Measurements from ENCODE around the gene FBRSL1.

The FBRSL1 gene

DNA sequence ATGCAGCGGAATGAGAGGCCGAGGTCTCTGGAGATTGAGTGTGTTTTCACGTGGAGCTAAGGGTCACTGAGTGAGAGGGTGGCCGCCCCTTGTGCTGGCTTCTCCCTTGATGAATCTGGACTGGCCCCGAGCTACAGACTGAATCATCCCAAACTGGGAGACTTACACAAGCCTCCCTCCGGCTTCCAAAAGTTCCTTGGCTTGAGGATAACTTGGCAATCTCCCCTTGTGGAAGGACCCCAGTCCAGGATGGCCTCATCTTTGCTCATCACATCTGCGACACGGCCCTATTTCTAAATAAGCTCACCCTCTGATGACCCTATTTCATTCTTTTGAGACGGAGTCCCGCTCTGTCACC lies 41.5 kb upstream of the FBRSL1 start:
- TF ChIP-seq POLR2A (IDR thresholded peaks at IDR 0.05; ENCODE audit: extremely low read depth, insufficient read length) (no peak), MYC (IDR thresholded peaks at IDR 0.05; ENCODE audit: low read depth, low read length) (no peak)
- TF ChIP-seq, protein P1, sequence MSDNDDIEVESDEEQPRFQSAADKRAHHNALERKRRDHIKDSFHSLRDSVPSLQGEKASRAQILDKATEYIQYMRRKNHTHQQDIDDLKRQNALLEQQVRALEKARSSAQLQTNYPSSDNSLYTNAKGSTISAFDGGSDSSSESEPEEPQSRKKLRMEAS (IDR thresholded peaks at IDR 0.05; ENCODE audit: low read depth, low read length): no peak
- TF ChIP-seq, protein P2, sequence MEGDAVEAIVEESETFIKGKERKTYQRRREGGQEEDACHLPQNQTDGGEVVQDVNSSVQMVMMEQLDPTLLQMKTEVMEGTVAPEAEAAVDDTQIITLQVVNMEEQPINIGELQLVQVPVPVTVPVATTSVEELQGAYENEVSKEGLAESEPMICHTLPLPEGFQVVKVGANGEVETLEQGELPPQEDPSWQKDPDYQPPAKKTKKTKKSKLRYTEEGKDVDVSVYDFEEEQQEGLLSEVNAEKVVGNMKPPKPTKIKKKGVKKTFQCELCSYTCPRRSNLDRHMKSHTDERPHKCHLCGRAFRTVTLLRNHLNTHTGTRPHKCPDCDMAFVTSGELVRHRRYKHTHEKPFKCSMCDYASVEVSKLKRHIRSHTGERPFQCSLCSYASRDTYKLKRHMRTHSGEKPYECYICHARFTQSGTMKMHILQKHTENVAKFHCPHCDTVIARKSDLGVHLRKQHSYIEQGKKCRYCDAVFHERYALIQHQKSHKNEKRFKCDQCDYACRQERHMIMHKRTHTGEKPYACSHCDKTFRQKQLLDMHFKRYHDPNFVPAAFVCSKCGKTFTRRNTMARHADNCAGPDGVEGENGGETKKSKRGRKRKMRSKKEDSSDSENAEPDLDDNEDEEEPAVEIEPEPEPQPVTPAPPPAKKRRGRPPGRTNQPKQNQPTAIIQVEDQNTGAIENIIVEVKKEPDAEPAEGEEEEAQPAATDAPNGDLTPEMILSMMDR (IDR thresholded peaks at IDR 0.05; ENCODE audit: low read depth, low read length): no peak
- no peak overlapping the region for H3K4me3 ChIP-seq (ENCODE audit: low read depth, low read length)
- no peak for DNase-seq (ENCODE audit: low read depth)

DNA sequence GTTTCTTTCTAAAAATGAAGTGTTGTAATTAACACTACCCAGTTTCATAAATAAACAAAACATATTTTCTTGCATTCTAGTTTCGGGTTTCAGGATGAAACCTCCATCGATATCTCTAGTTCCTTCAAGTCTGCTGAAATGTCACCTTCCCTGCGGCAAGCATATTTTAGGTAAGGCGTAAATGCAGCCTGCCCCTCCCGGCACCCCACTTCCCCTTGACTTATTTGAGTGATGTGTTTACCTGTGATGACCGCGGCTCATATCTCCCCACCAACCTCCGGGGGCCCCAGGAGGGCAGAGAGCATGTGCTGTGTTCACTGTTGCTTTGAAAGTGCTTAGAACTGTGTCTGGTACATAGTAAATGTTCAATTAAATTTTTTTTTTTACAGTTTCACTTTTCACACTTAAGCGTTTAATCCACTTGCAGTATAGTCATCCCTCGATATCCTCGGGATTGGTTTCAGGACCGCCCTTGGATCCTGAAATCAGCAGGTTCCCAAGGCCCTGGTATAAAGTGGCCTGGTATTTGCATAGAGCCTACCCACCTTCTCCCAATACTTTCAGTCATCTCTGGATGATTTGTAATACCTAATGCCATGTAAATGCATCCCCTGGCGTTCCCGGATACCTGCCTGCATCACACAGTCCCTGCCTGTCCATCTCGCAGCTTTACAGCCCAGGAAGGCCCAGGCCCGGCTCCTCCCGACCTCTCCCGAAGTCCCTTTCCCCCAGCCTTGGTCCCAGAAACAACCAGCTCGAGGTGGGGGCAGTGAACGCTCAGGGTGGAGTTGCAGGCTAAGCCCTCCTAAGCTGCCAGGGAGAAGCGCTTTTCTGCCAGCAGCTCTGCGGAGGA lies 40.2 kb upstream of the FBRSL1 start:
- H3K4me3 ChIP-seq (ENCODE audit: low read depth, low read length): no peak overlapping the region
- no peak for DNase-seq (ENCODE audit: low read depth)
- TF ChIP-seq POLR2A (IDR thresholded peaks at IDR 0.05; ENCODE audit: extremely low read depth, insufficient read length) (no peak), MYC (IDR thresholded peaks at IDR 0.05; ENCODE audit: low read depth, low read length) (no peak)
- TF ChIP-seq, protein P2 (IDR thresholded peaks at IDR 0.05; ENCODE audit: low read depth, low read length): no peak
- TF ChIP-seq, protein P1 (IDR thresholded peaks at IDR 0.05; ENCODE audit: low read depth, low read length): no peak

DNA sequence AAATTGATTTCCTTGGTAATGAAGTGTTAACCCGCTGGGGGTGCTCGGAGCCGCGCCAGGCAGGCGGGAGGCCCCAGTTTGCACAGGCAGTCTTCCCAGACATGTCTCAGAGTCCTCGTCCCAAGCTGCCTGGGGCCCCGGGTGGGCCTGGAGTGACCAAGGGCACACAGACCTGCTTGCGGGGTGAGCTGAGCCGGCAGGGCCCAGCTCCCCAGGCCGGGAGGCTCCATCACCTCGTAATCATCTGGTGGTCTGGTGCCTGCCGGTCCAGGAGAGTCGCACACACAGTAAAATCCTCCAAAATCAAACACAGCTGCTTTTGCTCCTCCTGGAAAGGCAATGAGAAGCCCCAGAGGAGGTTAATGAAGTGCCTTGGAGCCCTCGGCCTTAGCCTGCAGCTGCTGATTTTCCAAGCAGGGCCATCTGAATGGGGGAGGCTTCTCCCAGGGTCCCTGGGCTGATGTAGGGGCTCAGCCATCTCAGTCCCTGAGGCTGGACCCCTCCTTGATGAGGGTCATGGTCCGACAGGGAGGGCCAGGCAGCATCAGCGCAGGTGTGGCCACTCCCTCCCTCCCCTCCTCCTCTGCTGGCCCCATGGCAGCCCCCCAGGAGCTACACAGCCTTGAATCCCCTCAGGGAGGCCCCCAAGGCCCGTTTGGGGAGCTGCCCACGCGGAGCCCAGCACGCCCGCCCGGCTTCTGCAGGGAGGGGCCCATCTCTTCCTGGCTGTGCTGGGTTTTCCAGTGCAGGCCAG lies 39.4 kb upstream of the FBRSL1 start:
- TF ChIP-seq, protein P1 (IDR thresholded peaks at IDR 0.05; ENCODE audit: low read depth, low read length): no peak
- TF ChIP-seq MYC (IDR thresholded peaks at IDR 0.05; ENCODE audit: low read depth, low read length): no peak
- TF ChIP-seq, protein P2 (IDR thresholded peaks at IDR 0.05; ENCODE audit: low read depth, low read length): no peak
- no peak for TF ChIP-seq POLR2A (IDR thresholded peaks at IDR 0.05; ENCODE audit: extremely low read depth, insufficient read length)
- no peak overlapping the region for H3K4me3 ChIP-seq (ENCODE audit: low read depth, low read length)
- DNase-seq (ENCODE audit: low read depth): no peak

DNA sequence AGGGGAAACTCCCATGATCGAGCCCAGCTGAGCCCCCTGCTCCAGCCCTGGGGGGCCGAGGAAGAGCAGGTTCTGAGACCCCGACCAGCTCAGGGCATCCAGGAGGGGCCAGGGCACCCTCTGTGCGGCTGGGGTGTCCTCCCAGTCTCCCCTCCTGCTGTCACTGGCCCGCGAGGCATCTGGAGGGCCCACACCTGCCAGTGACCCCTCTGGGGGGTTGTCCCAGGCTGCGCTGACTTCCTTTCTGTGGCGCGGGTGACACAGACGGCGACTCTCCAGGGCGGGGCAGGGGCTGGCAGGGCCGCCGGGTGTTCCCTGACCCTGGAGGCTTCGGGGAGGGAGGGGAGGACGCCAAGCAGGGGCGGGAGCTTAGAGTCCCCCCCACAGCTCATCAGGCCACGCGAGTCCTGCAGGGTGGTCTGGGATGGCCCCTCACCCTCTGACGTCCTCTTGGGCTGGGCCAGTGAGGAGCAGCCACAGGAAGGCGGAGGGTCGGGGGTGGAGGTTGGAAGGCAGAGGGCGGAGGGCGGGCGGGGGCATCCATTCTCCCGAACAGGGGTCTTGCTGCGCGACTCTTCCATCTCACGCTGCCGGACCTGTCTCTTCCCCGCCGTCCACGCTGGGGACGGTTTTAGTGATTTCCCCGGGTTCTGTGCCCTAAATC lies 38.6 kb upstream of the FBRSL1 start:
- no peak overlapping the region for H3K4me3 ChIP-seq (ENCODE audit: low read depth, low read length)
- no peak for DNase-seq (ENCODE audit: low read depth)
- TF ChIP-seq, protein P2 (IDR thresholded peaks at IDR 0.05; ENCODE audit: low read depth, low read length): no peak
- TF ChIP-seq POLR2A (IDR thresholded peaks at IDR 0.05; ENCODE audit: extremely low read depth, insufficient read length) (no peak), MYC (IDR thresholded peaks at IDR 0.05; ENCODE audit: low read depth, low read length) (no peak)
- TF ChIP-seq, protein P1 (IDR thresholded peaks at IDR 0.05; ENCODE audit: low read depth, low read length): no peak

DNA sequence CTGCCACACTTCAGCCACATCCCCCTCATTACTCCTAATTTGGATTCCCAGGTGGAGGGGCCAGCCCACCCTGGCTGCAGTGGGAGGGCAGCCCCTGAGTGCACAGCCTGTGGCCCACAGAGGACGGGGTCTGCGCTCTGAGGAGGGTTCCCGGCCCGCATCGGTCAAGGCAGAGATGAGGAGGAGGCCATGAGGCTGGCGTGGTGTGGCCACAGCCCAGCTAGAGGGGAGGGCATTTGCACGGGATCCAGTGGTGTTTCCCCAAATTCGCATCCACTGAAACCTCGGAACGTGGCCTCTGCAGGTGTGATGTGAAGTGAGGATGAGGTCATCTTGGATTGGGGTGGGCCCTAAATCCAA lies 38.1 kb upstream of the FBRSL1 start:
- TF ChIP-seq POLR2A (IDR thresholded peaks at IDR 0.05; ENCODE audit: extremely low read depth, insufficient read length) (no peak), MYC (IDR thresholded peaks at IDR 0.05; ENCODE audit: low read depth, low read length) (no peak)
- TF ChIP-seq, protein P1 (IDR thresholded peaks at IDR 0.05; ENCODE audit: low read depth, low read length): no peak
- TF ChIP-seq, protein P2 (IDR thresholded peaks at IDR 0.05; ENCODE audit: low read depth, low read length): no peak
- DNase-seq (ENCODE audit: low read depth): no peak
- no peak overlapping the region for H3K4me3 ChIP-seq (ENCODE audit: low read depth, low read length)
